HG03520 (cell line): ENCODE results near the gene TMTC3.
"Not testable (repeated sequence)": the region's sequence is repeated elsewhere in the genome, so short reads cannot be mapped to it uniquely, and the experiment has no call there.

Experiments used
- ATAC-seq: cut with Tn5 transposase; IDR thresholded peaks from one replicate; pipeline ENCODE4 v1.9.1; 2021; ENCODE audit warnings: mild to moderate bottlenecking, moderate library complexity; ENCODE audit not compliant: unreplicated experiment

TMTC3 gene

DNA sequence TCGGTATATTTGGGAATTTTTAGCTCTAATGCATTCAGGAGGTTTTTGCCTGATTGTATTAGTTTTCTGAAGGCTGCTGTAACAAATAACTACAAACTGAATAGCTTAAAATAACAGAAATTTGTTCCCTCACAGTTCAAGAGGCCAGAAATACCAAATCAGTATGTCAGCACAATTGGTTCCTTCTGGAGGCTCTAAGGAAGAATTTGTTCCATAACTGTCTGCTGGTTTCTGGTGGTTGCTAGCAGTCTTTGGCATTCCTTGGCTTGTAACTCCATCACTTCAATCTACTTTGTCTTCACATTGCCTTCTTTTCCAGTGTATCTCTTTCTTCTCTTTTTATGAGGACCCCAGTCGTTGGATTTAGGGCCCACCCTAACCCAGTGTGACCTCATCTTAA lies 21.3 kb downstream of the TMTC3 start:
- ATAC-seq, result no peak

DNA sequence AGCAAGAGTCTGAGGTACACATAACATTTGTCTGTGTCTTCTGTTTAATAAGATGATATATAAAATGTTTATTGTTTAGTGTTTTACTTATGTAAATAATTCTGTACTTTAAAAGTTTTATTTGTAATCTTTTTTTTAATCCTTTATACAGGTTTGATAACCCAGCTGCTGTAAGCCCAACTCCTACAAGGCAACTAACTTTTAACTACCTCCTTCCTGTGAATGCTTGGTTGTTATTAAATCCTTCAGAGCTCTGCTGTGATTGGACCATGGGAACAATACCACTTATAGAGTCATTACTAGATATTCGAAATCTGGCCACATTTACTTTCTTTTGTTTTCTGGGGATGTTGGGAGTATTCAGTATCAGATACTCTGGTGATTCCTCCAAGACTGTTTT lies 24.1 kb downstream of the TMTC3 start:
- no peak for ATAC-seq

DNA sequence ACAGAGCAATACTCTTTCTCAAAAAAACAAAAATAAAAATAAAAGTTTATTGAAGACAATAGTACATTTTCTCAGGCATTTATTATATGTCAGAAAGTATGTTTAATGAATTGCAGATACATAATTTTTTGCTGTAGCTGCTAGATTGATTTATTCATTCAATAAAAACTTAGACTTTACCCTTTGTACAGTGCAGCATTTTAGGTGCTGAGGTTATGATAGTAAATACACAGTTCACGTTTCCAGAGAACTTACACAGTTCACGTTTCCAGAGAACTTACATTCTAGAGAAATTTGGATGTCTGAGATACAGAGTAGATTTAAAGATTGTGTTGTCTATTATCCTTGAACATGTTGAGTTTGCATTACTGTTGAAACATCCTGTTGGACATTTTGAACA lies 25.3 kb downstream of the TMTC3 start:
- no peak for ATAC-seq

DNA sequence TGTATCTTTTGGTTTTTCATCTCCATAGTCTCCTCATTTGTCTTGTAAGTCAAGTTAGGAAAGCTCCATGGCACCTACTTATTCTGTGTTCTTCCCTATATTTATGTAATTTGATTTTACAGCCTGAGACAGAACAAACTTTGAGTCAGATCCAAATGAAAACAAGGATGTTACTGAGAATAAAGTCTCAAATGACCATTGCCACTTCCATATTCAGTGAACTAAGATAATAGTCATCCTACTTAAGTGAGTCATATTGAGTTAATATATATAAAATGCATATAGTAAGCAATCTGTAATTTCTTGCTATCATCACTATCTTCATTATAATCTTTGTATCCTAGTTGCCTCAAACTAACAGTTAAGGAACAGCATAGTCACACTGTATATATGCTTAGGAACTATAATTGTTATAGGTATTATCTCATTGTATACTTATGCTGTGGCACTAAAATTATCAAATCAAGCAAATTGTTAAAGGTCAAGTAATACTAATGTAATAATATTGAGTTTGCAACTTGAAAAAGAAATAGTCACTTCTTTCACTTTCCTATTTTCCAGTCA lies 30.8 kb downstream of the TMTC3 start:
- no peak for ATAC-seq

DNA sequence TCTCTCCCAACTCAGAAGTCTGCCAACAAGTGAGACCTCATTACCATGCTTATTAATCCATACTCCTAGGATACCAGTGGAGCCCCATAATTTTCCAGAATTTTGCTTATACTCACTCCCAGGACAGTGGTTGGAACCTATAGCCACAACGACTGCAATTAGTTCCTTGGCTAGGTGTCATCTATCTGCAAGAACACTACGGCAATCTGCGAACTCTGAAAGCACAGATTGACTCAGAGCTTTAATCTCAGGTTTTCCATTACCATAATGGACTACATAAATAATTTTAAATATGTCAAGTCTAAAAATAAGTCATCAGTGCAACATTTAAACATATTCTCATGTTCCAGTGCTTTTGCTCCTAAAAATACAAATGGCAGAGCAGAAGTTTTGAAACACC lies 33.4 kb downstream of the TMTC3 start:
- ATAC-seq, result no peak

DNA sequence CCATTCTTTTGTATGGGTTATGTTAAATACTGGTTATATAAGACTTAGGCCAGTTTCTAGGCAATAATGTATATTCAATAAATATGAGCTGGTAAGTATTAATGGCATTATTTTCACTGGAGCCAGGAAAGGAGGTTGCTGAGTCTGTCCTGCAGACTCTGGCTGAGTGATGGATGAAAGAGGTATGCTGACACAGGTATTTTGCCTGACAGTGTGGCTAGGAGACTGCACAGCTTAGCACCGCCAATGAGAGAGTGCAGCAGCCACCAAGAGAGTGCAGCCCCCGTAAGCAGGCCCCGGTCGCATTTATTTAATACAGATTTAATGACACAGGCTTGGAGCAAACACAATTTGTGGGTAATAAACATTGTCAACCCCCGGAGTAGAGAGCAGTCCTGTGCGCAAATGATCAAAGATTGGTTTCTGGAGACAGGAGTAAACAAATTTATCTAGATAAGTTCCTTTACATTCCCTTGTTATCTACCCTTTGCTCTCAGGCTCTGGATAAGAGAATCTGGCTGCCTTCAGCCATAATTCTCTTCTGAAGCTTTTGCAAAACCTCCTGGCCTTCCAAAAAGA lies 37.4 kb downstream of the TMTC3 start:
- ATAC-seq, result no peak

DNA sequence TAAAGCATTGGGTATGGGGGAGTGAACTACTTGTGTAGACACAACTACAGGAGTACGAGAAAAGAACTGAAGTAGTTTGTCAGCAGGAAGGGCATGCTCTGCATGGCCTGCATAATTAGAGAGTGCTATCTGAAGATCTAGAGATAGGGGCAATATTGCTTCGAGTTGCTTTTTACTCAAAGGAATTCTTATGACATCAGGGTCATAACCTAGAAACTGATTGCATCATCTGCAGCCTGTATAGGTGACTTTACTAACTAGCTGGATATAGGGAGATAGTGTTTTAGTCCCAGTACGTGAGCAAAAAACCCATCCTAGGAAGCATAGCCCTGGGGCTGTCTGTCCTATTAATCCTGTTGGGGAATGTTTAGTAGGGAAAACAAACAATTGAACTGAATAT lies 39.8 kb downstream of the TMTC3 start:
- ATAC-seq, result no peak

DNA sequence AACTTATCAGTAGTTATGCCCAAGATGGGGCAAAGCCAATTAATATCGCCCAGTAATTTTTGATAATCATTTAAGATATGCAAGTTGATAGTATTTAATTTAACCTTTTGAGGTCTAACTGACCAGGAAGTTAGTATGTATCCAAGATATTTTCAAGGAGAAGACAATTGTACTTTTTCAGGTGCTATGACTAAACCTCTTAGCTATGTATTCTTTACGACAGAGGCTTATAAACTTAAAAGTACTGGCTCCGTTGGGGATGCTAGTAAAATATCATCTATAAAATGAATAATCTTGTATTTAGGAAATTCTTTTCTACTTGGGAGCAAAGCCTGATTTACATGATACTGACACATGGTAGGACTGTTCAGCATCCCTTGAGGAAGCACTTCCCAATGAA lies 40.3 kb downstream of the TMTC3 start:
- no peak for ATAC-seq

DNA sequence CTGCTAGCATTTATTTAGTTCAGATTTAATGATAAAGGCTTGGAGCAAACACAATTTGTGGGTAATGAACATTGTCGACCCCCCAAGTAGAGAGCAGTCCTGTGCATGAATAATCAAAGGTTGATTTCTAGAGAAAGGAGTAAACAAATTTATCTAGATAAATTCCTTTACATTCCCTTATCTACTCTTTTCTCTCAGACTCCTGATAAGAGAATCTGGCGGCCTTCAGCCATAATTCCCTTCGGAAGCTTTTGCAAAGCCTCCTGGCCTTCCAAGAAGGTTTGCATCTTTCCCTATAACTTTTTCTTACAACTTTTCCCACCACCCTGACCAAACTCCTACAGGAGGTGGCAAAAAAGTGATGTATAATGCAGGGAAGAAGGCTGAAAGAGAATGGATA lies 42.1 kb downstream of the TMTC3 start:
- ATAC-seq, result no peak

DNA sequence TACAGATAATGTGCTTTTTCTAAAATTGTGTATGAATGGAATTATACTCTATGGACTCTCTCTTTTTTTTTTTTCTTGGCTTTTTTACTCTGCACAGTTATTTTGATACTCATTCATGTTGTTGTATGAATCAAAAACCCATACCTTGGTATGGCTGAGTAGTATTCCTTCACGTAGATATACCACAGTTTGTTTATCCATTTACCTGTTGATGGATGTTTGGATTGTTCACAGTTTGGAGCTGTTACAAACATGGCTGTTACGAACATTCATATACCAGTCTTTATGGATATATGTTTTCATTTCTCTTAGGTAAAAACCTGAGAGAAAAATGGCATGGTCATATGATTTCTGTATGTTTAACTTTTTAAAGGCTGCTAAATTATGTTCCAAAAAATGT lies 43.2 kb downstream of the TMTC3 start:
- no peak for ATAC-seq

DNA sequence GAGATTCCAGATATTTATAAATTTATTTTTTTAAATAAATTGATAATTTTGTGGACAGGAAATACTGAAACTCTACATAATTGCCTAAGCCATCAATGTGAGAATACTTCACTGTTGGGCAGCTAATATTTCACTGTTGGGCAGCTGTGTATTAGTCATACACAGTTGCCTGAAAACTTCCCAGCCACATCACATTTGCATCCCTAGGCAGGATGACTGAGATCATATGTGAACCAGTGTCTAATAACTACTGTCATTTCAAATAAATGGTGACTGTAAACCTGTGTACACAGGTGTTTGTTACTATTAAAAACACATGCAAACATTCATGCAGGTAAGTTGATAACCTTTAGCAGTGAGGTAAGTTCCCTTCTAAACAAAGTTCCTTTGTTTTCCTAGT lies 43.9 kb downstream of the TMTC3 start:
- ATAC-seq, result peak; percentile 61

DNA sequence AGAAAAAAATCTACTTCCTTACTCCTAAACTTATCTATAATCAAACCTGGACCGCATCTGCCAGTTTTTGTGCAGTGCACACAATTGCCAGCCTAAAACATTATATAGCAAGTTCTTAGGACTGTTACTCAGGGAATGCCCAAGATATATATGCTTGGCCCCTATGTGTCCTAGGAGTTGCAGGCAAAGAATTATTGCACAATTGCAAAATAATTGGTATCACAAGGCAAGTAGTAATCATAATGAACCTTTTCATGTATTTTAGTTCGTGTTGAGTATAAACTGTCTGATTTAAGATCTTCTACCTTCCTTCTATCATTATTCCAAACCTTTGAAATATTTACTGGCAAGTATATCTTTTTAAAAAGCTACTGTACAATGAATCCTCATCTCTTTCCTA lies 45.5 kb downstream of the TMTC3 start:
- ATAC-seq, result no peak

DNA sequence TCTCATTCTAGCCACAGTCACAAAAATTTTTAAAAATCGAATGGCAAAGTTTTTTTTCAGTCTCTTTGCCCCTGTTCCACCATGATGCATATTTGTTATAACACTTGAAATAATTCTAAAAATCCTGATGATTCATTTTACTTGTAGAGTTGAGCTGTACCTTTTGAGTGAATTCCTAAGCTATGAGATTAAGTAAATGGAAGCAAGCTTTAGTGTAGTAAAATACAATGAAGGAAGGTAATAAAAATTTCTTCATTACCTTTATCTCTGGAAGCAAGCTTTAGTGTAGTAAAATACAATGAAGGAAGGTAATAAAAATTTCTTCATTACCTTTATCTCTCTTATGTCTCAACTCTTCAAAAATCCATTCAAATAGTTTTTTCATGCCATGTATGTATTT lies 46.1 kb downstream of the TMTC3 start:
- no peak for ATAC-seq

DNA sequence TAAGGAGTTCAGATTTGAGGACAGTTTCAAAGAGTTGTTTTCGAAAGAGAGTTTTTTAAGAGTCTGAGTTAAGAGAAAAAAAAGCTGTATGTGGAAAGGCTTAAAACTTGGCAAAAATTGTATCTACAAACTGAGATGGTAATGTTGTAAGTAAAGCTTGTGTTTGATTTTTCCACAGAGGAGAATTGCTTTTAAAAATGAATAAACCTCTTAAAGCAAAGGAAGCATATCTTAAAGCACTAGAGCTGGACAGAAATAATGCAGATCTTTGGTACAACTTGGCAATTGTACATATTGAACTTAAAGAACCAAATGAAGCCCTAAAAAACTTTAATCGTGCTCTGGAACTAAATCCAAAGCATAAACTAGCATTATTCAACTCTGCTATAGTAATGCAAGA lies 50.3 kb downstream of the TMTC3 start:
- ATAC-seq, result no peak

DNA sequence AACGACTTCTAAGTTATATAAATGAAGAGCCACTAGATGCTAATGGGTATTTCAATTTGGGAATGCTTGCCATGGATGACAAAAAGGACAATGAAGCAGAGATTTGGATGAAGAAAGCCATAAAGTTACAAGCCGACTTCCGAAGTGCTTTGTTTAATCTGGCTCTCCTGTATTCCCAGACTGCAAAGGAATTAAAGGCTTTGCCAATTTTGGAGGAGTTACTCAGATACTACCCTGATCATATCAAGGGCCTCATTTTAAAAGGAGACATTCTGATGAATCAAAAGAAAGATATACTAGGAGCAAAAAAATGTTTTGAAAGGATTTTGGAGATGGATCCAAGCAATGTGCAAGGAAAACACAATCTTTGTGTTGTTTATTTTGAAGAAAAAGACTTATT lies 52.8 kb downstream of the TMTC3 start:
- ATAC-seq, result no peak

DNA sequence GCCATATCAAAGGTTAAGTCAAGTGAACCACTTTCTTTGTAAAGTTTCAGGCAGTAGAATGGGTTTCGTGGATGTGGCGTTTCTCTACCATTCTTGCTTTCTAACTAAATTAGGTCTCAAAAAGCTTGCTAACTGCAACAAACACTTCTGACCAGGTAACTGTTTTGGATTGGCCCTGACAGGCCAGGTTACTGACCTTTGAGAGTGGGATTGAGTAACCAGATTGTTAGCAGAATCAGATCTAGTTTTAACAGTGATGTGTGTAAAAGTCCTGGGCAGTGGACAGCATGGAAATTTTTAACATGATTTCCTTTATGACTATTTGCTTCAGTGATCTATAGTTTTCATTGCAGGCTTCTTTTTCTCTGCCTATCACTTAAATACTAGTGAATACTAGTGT lies 57.9 kb downstream of the TMTC3 start:
- no peak for ATAC-seq

DNA sequence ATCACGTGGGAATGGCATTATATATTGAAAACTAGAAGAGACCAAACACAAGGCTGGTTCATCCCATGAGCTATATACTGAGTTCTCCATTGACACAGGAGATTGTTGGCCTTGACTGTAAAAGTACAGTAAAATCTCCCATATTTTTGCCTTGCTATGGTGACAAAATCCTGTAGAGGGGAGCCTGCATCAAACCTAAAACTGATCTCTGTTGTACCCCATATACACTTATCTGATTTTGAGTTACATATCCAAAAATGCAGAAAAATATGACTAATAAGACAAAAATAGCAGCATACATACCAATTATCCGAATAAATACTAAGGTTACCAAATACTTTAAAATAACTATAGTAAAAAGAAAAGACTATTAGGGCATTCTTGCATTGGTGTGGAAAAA lies 60.4 kb downstream of the TMTC3 start:
- no peak for ATAC-seq

DNA sequence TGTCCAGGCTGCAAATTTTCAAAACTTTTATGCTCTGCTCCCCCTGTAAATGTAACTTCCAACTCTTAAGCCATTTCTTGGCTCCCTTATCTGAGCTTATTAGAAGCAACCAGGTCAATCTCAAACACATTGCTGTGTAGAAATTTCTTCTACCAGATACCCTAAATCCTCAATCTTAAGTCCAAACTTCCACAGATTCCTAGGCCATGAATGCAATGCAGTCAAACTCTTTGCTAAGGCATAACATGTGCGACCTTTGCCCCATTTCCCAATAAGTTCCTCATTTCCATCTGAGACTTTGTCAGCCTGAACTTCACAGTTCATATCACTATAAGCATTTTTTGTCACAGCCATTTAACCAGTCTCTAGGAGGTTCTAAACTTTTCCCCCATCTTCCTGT lies 64.5 kb downstream of the TMTC3 start:
- ATAC-seq, result no peak

DNA sequence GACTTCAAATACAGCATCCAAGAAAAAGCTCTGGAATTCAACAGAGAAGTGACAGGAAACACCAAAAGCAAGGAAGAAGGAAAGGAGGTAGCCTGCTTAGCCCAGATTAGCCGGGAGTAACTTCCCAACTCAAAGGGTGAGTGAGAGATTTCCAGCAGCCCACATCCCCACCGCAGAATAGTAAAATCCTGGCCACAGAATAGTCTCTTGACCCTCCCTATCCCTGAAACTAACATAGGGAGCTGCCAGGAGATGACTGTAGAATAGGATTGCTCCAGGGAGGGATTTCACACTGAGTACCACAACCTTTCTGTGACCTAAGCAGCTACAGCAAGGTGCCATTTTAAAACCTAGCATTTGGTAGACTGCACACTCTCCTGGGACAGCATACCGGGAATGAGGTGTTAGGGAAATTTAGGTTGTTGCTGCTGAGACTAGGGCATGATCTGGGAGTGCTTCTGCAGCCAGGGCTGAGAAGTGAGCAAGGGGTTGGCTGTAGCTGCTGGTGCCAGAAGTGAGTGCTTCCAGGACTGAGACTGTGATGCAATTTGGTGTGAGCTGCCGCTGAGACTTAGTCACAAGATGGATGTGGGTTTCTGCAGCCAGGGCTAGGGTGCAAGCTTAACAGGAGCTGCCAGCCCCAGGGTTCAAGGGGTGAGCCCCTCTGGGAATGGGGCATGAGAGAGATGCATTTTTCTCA lies 66.0 kb downstream of the TMTC3 start:
- no peak for ATAC-seq

DNA sequence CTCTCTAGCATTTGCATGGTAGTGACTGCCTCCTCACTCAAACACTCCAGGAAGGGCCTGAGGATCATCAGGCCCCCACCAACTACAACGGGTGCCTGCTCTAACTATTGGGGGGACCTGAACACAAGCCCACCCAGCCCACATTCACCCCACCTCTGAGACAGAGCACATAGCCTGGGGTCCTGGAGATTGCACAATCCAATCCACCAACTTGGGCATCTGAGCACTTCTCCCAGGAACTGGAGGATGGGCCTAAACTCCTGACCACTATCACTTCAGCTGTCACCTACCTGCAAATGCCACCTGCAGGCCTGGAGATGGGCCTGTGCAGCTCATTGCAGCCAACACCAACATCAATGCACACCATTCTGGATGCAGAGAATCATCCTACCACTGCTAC lies 66.6 kb downstream of the TMTC3 start:
- ATAC-seq, result no peak

DNA sequence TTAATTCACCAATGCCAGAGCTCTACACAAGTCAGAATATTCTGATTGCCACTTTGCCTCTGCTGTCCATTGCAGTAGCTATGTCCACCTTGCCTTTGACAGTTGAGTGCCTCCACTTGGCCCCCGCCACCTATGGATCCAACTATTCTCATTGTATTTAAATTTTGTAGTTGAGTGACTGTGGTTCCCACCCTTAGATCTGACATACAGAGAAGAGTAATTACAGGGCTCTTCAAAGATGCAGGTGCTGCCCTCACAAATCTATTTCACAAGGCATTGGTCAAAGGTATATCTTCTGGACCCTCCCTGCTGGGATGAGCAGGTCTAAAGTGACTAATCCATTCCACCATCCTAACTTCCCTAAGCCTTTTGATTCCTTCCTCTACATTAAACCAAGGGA lies 68.2 kb downstream of the TMTC3 start:
- not testable (repeated sequence) for ATAC-seq

DNA sequence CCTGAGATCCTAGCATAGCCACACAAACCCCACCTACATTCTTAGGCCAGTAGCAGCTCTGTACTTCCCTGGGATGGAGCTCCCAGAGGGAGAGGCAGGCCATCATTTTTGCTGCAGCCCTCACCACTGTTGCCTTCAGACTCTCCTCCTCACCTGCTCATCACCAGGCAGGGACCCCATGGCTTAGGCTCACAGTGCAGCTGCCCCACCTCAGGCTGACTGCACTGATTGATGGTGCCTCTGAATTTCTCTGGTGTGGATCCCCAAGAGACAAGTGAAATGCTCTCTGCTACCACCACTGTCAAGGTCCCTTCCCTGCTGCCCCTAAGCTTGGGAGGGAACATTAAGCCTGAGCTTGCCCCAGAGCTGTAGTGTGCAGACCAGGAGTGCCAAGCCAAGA lies 76.2 kb downstream of the TMTC3 start:
- ATAC-seq, result no peak

DNA sequence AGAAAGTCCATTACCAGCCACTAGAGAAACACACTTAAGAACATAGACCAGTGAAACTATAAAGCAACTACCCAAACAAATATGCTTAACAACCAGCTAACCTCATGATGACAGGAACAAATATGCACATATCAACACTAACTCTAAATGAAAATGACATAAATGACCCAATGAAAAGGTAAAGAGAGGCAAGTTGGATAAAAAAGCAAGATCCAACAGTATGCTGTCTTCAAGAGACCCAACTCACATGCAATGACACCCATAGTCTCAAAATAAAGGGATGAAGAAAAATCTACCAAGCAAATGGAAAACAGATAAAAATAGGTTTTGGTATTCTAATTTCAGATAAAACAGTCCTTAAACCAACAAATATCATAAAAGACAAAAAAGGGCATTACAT lies 77.8 kb downstream of the TMTC3 start:
- ATAC-seq, result no peak
